ENCODE data around the gene HBE1. TPM values are rescaled to one million over a fixed set of nuclear protein-coding genes. Genes with fewer than 3 reads are reported as not detected.
"Not testable (repeated sequence)": the region's sequence is repeated elsewhere in the genome, so short reads cannot be mapped to it uniquely, and the experiment has no call there.

Gene HBE1
- total RNA-seq, result not detected in 2 replicates

DNA sequence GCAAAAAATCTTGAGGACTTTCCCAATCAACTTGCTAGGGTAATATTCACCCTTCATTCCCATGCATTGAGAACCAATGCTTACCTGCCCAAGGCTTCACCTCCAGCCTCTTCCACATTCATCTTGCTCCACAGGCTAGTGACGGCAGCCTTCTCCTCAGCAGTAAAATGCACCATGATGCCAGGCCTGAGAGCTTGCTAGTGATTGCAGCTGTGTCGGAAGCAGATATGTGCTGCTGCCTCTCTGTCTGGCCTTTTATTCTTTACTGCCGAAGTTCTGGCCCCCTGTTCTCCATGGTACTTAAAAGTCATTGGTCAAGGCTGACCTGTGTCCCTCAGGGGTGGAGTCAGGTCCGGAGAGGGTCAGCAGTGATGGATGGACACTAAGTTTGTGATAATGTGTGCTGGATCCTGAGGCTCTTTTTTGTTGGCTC lies at the start of gene HBE1:
Gene HBE1, minus strand, starts transcription at position 231 of the 433 bp plus-strand sequence. Its CDS starts 55 bp downstream, at position 176.
- TF ChIP-seq, protein P1, sequence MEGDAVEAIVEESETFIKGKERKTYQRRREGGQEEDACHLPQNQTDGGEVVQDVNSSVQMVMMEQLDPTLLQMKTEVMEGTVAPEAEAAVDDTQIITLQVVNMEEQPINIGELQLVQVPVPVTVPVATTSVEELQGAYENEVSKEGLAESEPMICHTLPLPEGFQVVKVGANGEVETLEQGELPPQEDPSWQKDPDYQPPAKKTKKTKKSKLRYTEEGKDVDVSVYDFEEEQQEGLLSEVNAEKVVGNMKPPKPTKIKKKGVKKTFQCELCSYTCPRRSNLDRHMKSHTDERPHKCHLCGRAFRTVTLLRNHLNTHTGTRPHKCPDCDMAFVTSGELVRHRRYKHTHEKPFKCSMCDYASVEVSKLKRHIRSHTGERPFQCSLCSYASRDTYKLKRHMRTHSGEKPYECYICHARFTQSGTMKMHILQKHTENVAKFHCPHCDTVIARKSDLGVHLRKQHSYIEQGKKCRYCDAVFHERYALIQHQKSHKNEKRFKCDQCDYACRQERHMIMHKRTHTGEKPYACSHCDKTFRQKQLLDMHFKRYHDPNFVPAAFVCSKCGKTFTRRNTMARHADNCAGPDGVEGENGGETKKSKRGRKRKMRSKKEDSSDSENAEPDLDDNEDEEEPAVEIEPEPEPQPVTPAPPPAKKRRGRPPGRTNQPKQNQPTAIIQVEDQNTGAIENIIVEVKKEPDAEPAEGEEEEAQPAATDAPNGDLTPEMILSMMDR (conservative IDR thresholded peaks at IDR 0.05; ENCODE audit: low read depth, low read length), result no peak
- no peak within 1 kb of the TSS for H3K4me3 ChIP-seq (ENCODE audit: low read depth, low read length)
- DNase-seq (ENCODE audit: low read depth), result no peak

DNA sequence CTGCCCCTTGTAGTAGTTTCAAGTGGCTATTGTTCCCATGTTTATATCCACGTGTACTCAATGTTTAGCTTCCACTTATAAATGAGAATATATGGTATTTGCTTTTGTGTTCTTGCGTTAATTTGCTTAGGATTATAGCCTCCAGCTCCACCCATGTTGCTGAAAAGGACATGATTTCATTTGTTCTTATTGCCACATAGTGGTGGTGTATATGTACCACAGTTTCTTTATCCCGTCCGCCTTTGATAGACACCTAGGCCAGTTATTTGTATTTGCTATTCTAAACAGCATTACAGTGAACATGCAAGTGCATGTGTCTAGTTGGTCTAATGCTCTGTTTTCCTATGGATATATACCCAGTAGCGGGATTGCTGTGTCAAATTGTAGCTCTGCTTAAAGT lies 47.5 kb upstream of the HBE1 start:
- DNase-seq (ENCODE audit: low read depth), result no peak
- TF ChIP-seq, protein P1 (conservative IDR thresholded peaks at IDR 0.05; ENCODE audit: low read depth, low read length), result no peak
- no peak overlapping the region for H3K4me3 ChIP-seq (ENCODE audit: low read depth, low read length)

DNA sequence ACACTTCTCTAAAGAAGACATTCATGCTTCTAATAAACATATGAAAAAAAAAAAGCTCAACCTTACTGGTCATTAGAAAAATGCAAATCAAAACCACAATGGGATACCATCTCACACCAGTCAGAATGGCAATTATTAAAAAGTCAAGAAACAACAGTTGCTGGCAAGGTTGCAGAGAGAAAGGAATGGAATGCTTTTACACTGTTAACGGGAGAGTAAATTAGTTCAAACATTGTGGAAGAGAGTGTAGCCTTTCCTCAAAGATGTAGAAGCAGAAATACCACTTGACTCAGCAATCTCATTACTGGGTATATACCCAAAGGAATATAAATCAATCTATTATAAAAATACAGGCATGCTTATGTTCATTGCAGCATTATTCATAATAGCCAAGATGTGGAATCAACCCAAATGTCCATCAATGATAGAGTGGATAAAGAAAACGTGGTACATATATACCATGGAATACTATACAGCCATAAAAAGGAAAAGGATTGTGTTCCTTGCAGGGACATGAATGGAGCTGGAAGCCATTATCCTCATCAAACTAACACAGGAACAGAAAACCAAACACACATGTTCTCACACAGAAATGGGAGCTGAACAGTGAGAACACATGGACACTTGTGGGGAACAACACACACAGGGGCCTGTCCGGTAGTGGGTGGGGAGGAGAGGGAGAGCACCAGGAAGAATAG lies 43.7 kb upstream of the HBE1 start:
- not testable (repeated sequence) for H3K4me3 ChIP-seq (ENCODE audit: low read depth, low read length); DNase-seq (ENCODE audit: low read depth)

DNA sequence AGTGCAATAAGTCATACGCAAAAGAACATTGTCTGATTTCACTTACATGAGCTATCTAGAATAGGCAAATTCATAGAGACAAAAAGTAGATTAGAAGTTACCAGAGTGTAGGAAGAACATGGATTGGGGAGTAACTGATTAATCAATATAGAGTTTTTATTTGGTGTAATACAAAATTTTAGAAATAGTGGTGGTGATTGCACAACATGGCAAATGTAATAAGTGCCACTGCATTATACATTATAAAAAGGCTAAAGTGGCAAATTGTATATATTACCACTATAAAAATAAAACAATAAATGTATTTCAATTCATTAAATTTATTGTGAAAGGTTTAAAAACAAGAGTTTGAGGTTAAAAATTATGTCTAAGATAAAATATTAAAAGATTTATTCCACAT lies 40.7 kb upstream of the HBE1 start:
- TF ChIP-seq, protein P1 (conservative IDR thresholded peaks at IDR 0.05; ENCODE audit: low read depth, low read length), result no peak
- H3K4me3 ChIP-seq (ENCODE audit: low read depth, low read length), result no peak overlapping the region
- DNase-seq (ENCODE audit: low read depth), result no peak

DNA sequence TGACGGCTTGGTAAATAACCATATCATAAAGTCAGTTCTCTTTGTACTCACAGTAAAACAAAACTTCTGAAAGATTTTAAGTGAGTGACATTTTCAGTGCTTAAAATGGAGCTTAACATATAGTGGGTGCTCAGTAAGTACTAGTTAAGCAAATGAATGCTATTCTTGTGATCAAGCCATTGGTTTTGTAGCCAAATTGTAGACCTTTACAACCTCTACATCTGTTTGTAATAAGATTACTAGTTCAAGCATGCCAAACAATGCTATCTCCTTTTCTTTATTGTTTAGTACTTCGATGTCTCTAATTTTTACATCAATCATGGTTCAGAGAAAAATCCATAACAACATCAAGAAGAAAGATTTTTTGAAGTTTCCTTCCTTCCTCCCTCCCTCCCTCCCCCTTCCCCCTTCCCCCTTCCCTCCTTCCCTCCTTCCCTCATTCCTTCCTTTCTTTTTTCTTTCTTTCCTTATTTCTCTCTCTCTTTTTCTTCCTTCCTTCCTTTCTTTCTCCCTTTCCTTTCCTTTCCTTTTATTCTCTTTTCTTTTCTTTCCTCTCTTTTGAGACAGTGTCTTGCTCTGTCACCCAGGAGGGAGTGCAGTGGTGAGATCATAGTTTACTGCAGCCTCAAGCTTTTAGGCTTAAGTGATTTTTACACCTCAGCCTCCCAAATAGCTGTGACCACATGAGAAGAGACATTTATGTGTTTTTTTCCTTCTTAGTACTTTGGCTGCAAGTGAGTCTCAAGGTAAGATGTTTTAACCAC lies 37.7 kb upstream of the HBE1 start:
- TF ChIP-seq, protein P1 (conservative IDR thresholded peaks at IDR 0.05; ENCODE audit: low read depth, low read length), result no peak
- no peak overlapping the region for H3K4me3 ChIP-seq (ENCODE audit: low read depth, low read length)
- no peak for DNase-seq (ENCODE audit: low read depth)

DNA sequence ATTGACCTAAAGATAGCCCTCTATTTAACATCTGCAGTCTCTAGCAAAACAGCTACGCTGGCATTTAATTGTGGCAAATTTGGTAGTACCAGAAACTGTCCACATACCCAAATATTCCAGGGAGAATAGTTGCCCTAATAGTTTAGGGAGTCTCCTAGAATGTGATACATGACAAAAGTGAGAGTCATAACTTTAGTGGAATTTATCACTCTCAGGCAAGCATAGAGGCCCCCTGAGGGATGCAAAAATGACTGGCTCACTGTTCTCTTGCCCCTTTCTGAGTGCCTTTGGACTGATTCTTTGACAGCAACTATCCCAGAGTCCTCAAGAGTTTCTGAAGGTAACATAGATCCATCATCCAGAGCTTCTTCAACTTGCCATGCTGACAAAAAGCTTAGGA lies 34.3 kb upstream of the HBE1 start:
- TF ChIP-seq, protein P1 (conservative IDR thresholded peaks at IDR 0.05; ENCODE audit: low read depth, low read length), result no peak
- H3K4me3 ChIP-seq (ENCODE audit: low read depth, low read length), result no peak overlapping the region
- DNase-seq (ENCODE audit: low read depth), result no peak

DNA sequence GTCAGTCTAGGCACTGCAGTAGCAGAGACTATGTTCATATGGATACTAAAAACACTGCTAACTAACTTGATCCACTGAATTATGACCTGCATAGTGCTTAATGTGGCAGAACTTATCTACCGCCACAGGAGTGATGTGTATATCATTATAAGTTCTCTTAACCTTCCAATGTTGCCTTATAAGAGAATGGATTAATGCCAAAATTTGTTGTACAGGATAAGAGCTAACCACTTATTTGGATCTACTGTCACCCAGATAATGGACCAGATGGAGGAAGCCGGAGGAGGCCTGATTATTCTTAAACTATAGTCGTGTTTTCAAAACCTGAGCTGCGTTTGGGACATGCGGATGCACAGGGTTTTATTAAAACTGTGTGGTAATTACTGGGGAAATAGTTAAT lies 33.9 kb upstream of the HBE1 start:
- no peak for DNase-seq (ENCODE audit: low read depth)
- H3K4me3 ChIP-seq (ENCODE audit: low read depth, low read length), result no peak overlapping the region
- TF ChIP-seq, protein P1 (conservative IDR thresholded peaks at IDR 0.05; ENCODE audit: low read depth, low read length), result no peak

All from epithelial cell of proximal tubule (primary cell).